IPS-NIHi7 (cell line): Measurements from ENCODE around the gene CACNG7.

ENCODE experiments used
- DNase-seq: peaks from one replicate; pipeline ENCODE4 v3.0.0; 2012; ENCODE audit warnings: mixed read lengths; ENCODE audit errors: extremely low spot score

The CACNG7 gene

GRCh38 chr19:53953383-53953782 is 44.3 kb downstream of the CACNG7 start:
- no peak for DNase-seq

DNA sequence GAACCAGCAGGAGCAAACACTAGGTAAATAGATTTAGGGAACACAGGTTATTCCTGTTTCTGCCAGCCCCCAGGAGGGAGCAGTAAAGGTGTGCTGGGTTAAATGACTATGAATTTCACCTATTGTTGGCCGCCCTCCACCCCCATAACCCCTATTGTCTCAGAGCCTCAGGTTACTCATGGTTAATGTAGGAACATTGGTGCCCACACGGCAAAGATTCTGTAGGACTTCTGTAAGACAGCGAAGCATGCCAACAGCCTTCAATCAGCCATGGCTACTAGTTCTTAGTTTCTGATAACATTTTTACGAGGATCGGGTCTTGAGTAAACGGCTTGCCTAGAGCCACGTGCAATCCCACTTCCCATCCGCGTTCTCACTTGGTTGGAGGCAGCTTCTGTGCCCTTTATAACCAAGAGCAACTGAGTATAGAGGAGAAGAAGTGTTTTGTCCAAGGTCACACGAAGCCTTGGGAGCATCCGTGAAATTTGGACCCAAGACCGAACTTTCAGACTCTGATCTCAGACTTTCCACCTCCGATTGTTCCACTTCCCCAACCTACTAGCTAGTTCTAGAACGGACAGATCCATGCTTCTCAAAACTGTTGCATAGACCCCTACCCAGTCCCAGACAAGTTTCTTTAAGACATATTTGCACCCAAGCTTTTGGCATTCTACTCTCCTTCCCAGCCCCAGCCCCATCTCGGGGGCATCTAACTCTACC is 48.5 kb downstream of the CACNG7 start:
- peak; percentile 52 for DNase-seq

GRCh38 chr19:53958168-53958571 is 49.1 kb downstream of the CACNG7 start:
- peak; percentile 77 for DNase-seq

DNA sequence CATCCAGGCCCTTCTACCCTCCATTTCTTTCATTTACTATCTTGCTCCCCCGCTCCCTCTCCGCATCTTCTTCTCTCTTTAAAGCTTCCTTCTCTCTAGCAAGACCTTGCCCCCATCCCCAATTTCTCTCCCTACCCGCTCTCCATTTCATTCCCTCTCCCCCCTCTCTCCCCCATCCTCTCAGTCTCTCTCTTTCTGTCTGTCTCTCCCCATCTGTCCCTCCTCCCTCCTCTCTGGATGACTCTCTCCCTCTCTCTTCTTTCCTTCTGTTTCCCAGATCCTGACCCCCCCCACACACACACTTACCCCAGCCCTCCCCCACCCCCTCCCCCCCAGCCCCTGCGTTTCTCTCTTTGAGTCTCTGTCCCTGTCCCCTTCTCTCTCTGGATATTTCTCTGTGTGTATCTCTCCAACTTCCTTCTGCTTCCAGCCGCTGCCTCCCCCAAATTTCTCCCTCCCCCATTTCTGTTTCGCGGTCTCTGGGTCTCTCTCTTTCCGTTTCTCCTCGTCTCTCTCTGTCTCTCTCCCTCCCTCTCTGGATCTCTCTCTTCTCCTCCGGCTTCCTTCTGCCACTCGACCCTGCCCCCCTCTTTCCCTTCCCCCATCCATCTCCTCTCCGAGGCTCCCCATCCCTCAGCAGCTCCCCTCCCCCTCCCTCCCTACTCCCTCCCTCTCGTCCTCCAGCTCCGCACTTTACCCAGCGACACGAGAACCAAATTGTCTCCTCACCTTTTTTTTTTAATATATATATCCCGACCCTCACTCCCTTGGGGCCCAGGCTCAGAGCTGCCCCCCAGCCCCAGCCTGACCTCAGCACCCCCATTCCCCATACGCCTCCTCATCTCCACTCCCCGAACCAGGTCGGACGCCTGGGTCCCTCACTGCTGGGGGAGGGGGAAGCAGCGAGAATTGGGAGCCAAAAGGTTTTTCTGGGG is 50.0 kb downstream of the CACNG7 start:
- peak; percentile 50 for DNase-seq

DNA sequence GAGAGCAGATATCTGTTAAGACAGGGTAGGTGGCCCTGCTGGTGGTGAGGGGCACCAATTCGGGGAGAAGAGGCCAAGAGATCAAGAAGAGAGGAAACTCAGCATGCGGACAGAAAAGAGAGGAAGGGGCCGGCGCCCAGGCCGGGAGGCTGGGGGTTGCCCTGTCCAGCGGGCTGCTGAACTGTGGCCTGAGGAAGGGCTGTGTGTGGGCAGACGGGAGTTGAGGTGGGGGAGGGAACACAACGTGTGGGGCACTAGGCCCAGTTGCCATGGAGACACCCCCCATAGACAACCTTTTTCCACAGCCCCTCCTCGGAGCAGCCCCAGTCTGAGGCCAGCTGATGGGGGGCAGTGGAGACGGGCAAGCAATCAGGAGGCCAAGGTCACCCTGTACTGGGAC is 51.1 kb downstream of the CACNG7 start:
- DNase-seq: no peak

DNA sequence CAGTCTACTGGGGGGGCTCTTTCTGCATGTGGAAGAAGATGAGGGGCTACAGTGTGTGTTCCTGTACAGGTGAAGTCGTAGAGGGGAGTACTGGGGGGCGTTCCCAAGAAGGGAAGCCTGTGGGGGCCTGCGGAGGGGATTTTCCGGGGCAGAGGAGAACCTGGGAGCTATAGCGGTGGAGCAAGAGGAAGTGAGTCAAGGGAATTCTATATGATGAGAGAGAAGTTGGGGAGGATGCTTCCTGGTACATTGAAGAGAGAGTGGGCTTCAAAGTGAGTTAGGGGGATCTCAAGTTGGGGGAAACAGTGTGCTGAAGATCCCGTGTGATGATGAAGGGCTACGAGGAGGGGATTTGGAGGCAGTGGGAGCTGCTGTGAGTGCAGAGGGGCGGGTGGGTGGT is 51.8 kb downstream of the CACNG7 start:
- DNase-seq: no peak

DNA sequence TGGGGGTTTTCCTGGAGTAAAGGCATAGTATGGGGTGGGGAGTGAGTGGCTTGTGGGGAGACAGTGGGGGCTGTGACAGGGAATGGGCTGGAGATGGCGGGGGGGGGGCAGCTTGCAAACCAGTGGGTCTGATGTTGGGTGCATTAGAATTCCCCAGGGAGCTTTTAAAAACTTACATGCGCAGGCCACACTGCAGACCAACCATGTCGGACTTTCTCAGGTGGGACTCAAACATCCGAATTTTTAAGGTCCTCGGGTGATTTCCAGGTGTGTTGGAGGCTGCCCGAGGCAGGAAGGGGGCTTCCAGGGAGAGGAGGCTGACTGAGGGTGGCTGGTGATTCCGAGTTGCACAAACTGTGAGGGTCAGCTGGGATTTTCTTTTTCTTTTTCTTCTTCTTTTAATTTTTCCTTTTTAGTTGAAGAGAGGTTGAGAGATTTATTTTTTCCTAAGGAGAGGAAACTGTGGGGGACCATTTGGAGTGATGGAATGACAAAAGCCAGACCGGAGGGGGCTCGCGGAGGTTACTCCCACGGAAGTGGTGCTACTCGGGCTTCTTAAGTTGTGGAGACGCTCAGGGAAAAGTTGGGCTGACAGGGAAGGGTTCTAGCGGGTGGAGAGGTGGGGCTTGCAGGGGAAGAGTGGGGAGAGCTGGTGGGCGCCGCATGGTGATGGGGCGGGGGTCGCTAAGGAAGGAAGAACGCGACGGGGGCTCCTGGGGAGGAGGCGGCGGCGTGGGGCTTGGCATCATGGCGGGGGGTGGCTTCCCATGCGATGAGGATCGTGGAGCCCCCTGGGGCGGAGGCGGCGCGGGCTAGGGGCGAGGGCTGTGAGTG is 52.7 kb downstream of the CACNG7 start:
- no peak for DNase-seq

DNA sequence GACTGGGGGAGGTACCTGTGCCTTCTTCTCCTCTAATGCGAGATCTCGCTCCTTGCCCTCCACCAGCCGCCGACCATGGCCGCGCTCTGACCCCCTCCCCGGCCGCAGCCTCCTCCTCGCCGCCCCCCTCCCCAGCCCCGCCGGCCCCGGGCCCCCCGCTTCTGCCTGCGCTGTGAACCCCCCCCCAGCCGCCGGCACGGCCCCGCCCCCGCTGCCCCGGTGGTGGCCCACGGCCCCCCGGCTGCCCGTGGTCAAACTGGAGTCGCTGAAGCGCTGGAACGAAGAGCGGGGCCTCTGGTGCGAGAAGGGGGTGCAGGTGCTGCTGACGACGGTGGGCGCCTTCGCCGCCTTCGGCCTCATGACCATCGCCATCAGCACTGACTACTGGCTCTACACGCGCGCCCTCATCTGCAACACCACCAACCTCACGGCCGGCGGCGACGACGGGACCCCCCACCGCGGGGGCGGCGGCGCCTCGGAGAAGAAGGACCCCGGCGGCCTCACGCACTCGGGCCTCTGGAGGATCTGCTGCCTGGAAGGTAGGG is 53.9 kb downstream of the CACNG7 start, which contains the start of gene CACNG8:
Gene CACNG8 (plus strand): TSS at position 51 of the 545 bp plus-strand sequence.
- no peak for DNase-seq

DNA sequence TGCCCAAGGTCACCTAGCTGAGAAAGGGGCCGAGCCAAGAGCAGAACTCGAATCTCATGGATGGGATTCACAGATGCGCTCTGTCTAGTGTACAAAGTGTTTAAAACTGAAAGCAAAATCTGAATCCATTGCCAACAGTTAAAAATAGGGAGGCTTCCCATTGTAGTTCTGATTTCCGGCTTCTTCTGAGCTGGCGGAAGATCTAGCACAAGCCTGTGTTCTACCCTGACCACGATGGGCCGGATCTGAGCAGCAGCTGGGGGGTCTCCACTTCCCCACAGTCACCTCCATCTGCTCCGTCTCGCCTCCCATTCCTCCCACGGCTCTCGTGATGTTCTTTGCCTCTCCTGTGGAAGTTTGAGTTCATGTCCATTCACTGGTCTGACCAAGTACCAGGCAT is 56.0 kb downstream of the CACNG7 start:
- DNase-seq: no peak

- no peak for DNase-seq
Measured at GRCh38 chr19:53966931-53967330, 57.9 kb downstream of the CACNG7 start.

- DNase-seq: no peak
Measured at GRCh38 chr19:53969366-53969765, 60.3 kb downstream of the CACNG7 start.

- DNase-seq: no peak
Measured at GRCh38 chr19:53971673-53972072, 62.6 kb downstream of the CACNG7 start.

GRCh38 chr19:53977429-53977990 is 68.4 kb downstream of the CACNG7 start:
- DNase-seq: peak; percentile 80

GRCh38 chr19:53977991-53978731 is 69.1 kb downstream of the CACNG7 start:
- peak; percentile 93 for DNase-seq

DNA sequence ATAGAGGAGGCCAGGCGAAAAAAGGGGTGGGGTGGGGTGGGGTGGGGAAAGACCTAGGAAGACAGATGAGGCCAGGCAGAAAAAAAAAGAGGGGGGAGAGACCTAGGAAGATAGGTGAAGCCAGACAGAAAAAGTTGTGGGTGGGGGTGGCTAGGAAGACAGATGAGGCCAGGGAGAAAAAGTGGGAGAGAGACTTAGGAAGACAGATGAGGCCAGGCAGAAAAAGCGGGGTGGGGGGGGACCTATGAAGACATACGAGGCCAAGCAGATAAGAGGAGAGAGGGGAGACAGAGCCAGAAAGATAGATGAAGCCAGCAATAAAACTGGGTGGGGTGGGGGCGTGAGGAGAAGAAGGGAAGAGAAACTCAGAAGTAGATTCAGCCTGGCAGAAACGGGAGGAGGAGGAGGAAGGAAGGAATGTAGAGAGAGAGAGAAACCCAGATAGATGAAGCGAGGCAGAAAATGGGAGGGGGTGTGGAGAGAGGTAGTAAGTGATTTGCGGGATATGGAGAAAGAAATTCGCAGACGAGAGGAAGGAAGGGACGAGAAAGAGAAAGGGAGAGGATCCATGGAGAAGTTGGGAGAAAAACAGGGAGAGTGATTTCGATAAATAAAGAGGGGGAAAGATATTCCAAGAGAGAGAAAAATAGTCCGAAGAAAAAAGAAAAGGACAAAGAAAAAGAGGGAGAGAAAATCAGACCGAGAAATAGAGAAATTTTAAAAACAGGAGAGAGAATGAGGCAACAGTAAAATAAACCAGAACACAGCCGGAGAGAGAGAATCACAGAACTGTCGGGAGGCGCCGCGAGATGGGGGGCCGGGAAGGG is 70.1 kb downstream of the CACNG7 start:
- no peak for DNase-seq

DNA sequence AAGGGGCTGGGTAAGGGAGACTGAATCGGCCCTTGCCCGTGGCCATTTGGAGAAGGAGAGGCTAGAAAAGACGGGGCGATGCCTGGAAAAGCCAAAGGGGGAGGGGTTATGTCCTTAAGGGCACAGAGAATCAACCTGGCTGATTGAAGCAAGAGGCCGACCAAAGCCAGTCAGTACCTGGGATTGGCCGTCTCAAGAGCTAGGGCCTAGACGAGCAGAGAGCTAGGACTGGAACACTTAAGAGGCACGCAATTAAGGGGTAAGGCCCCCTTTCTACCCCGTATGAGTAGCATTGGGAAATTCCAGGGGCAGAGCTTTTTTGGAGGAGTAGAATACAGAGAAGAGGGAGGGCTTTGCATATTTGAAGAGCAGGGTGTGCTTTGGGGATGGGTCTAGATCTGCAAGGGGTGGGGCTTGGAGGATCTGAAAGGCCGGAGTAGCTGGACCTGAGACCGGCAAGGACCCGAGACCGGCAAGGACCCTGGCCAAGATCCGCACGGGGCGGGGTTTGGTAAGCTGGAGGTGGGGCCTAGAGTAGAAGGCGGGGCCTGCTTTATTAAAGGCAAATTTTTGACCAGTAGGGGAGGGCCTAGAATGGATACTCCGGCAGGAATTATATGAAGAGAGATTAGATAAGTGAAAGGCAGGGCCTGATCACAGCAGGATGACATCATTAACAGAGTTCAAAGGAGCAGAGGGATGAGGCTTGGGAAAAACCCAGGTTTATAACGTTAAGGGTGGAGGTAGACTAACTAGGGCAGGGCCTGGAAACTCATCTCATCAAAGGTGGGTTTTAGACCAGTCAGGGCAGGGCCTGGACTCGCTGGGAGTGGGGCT is 71.7 kb downstream of the CACNG7 start:
- DNase-seq: peak; percentile 78

DNA sequence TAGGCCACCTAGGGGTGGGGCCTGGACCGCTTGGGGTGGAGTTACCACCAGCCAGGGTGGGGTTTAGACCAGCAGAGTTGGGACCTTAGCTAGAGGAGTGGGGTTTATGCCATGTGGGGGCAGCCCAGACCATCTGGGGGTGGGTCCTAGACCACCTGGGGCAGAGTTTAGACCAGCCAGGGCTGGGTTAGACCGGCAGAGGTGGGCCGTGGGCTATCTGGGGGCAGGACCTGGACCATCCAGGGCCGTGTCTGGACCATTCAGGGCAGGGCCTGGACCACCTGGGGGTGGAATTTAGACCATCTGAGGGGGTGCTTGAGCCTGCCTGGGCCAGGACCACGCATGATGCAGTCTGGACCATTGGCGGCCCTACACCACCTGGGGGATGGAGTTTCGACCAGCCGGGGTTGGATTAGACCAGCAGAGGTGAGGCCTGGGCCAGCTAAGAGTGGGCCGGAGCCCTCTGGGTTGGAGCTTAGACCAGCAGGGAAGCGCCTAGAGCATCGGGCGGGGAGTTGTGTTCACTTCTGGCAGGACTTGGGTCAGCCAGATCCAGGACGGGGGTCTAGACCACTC is 72.4 kb downstream of the CACNG7 start:
- DNase-seq: no peak

- peak; percentile 57 for DNase-seq
Measured at GRCh38 chr19:53982001-53982451, 72.9 kb downstream of the CACNG7 start.
